GM18519 (cell line): ENCODE results near the gene BTN3A1.
"Not testable (repeated sequence)": the region's sequence is repeated elsewhere in the genome, so short reads cannot be mapped to it uniquely, and the experiment has no call there.

Experiments used
- ATAC-seq: cut with Tn5 transposase; IDR thresholded peaks from one replicate; pipeline ENCODE4 v1.9.1; 2021; ENCODE audit warnings: mild to moderate bottlenecking, moderate library complexity; ENCODE audit not compliant: unreplicated experiment, low FRiP score

The BTN3A1 gene

DNA sequence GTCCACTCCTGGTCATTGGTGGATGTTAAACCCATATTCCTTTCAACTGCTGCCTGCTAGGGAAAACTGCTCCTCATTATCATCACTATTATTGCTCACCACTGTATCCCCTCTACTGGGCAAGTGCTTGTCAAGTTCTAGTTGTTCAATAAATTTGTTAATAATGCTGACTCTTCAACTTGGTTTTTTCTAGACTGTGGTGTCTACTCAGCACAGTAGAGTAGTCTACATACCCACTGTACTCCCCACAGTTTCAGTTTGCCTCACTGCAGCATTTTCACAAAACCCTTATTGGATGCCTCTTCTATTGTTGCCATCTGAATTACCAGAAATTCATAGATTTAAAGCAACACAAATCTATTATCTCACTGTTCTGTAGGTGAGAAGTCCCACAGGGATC lies 23.9 kb upstream of the BTN3A1 start:
- ATAC-seq: not testable (repeated sequence)

DNA sequence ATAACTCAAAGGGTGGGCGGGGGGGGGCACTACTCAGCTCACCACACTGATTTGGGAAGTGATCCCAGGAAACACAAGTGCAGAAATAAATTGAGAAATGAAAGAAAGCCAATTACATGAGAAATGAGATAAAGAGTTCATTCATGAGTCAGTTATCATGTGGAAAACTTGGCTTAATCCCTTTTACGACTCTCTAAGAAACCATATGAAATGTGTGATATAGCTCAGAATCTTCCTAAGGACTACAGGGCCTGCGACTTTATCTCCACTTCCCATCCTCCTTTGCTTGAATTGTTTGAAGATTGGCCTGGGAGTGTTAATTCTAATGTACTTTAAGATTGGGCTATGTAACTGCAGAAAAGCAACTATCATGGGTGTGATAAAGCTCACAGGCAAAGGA lies 22.8 kb upstream of the BTN3A1 start:
- ATAC-seq: no peak

DNA sequence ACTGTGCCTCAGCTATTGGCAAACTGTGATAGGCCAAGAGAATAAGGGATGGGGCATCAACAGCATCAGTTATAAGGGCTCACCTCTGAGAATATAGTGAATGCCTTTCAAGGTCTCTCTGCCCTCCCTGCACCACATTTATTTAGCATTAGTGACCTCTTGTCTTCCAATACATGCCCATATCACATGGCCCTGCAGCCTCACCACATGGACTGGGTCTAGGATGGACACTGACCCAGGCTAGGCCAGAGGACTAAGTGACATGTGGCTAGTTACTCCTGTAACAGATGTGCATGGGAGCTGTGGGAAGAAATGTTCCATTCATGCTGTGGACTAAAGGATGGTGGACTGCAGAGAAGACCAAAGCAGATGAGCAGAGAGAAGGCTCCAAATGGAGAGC lies 22.3 kb upstream of the BTN3A1 start:
- ATAC-seq: no peak

DNA sequence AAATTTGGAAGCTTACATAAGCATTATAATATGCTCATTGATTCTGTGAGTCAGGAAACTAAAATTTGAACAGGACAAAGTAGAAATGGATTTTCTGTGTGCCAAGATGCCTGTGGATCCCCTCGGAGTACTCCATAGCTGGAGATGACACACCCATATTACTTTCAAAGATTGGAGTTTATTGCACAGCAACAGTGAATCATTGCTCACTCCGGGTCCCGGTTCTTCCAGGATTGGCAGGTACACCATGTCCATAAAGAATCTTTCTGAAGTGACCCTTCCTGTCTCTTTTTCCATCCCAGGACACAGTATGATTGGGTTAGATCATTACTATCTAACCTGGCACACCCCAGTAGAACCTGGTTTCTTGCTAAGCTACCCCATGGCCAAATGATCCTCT lies 21.8 kb upstream of the BTN3A1 start:
- ATAC-seq: no peak

DNA sequence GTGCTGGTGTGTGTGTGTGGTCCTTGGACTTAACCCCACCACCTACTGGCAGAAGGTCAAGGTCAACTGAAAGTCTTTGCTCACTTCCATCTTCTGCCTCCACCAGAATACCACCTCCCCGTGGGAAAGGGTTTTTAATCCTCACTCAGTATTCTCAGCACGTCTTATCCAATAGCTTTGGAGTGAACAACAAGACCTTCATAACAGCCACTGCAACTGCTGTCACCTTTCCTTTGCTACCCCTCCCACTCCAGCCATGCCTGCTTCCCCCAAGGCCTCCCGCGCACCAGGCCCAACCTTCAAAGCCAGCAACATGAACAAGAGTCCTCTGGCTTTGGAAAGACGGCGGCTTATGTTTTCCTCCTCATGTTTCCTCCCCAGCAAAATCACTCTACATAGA lies 20.0 kb upstream of the BTN3A1 start:
- ATAC-seq: no peak

DNA sequence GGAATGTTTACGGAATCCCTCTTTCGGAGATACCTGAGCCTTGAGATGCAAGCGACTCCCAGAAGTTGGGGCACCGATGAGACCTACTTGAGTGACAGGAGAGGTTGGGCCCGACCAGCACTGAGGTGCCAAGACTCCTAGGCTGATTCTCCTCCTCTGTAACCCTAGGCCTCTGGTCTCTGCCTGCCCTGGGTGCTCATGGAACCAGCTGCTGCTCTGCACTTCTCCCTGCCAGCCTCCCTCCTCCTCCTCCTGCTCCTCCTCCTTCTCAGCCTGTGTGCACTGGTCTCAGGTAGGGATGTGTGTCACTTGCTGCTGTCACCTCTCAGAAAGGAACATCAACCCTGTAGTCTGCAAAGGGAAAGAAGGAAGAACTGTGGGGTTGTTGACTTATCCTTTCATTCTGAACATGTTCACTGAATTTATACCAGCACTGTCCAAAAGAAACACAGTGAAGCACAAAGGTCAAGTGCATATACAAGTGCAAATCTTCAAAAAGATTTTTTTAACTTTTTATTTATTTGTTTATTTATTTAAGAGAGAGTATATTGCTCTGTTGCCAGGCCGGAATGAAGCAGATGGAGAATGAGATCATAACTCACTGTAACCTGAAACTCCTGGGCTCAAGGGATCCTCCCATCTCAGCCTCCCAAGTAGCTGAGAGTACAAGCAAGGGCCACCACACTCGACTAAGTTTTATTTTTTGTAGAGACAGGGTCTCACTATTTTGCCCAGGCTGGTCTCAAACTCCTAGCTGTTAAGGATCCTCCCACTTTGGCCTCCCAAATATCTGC lies 18.3 kb upstream of the BTN3A1 start:
- ATAC-seq: no peak

DNA sequence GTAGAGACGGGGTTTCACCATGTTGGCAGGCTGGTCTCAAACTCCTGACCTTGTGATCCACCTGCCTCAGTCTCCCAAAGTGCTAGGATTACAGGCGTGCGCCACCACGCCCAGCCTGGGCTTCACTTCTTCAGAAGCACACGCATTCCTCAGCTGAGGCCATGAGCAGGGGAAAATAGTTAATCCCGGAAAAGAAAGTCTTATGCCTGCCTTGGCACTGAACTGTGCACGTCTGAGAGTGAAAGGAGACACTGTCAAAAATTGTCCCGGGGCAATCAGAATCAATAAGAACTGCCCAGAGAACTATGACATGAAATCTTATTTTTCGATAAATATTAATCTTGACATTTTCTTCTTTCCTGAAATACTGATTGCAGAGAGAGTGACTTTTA lies 16.3 kb upstream of the BTN3A1 start:
- ATAC-seq: no peak

DNA sequence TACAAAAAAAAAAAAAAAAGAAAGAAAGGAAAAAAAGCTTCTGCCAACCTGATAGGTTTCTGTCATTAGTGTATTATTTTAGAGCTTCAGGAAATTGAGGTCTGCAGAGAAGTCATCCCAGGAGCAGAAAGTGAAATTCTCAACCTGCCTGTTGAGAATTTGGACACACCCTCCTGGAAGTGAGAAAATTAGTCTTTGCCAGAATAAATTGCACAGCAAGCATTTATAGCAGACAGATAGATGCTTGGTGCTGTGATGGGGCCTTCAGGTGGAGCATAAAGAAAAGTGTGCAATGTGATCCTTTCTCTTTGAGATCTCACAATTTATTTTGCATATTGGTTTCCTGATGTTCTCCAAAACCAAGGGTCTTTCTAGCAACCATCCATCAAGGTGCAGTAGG lies 14.5 kb upstream of the BTN3A1 start:
- ATAC-seq: no peak

DNA sequence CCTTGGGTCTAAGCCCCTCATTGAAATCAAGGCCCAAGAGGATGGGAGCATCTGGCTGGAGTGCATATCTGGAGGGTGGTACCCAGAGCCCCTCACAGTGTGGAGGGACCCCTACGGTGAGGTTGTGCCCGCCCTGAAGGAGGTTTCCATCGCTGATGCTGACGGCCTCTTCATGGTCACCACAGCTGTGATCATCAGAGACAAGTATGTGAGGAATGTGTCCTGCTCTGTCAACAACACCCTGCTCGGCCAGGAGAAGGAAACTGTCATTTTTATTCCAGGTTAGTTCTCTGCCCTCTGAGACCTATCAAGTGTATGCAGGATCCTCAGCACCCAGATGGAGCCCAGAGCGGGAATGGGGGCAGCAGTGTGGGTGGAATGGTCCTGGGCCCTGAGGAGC lies 14.1 kb upstream of the BTN3A1 start:
- no peak for ATAC-seq

DNA sequence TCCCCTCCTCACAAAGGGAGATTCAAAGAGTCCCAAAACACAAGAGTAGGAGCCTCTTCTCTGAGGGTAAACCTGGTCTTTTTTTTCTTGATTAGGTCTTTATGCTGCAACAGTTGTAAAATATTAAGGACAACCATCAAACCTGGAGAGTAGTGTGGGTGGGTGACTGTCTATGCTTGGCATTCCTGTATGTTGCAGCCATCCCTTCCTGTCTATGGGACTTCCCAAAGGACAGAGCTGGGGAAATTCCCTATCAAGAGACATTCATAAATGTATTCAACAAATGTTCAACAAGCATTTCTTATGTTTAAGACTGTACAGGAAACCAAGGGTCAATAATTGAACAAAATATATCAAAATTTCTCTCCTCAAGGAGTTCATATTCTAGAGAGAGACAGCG lies 13.6 kb upstream of the BTN3A1 start:
- ATAC-seq: no peak

DNA sequence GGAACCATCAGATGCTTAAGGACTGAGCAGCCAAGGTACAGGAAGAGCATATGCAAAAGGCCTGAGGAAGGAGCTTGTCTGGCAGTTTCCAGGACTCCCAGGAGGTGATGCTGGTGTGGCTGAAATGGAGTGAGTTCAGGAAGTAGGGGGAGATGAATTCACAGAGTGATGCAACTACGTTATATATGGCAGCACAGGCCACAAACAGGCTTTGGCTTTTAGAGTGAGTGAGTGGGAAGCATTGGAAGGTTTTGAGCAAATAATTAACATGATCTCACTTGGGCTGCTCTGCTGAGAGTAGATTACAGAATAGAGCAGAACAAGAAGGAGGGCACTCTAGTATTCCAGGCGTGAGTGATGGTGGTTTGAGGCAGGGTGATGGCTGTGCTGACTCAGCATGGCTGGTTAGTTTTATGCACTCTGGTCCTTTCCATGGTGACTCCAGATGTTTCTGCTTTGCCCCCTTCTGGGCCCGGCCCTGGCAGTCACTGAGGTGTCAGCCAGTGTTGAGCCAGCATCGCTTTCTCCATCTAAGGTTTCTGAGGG lies 12.7 kb upstream of the BTN3A1 start:
- no peak for ATAC-seq

DNA sequence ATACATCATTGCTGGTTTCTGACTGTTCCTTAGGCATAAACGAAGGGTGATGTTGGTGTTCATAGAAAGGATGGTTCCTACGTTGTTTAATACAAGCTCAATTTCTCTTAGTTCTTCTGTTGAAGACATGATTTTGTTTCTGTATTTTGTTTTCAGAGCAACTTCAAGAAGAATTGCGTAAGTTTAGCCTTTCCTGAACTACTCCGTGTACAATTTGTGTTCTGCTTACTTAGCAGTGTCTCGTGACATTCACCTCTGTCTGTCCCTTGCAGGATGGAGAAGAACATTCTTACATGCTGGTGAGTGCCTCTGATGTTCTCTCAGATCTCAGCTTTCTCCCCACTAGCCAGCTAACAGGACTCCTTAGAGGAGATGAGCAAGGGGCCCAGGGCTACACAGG lies 11.5 kb upstream of the BTN3A1 start:
- ATAC-seq: no peak

DNA sequence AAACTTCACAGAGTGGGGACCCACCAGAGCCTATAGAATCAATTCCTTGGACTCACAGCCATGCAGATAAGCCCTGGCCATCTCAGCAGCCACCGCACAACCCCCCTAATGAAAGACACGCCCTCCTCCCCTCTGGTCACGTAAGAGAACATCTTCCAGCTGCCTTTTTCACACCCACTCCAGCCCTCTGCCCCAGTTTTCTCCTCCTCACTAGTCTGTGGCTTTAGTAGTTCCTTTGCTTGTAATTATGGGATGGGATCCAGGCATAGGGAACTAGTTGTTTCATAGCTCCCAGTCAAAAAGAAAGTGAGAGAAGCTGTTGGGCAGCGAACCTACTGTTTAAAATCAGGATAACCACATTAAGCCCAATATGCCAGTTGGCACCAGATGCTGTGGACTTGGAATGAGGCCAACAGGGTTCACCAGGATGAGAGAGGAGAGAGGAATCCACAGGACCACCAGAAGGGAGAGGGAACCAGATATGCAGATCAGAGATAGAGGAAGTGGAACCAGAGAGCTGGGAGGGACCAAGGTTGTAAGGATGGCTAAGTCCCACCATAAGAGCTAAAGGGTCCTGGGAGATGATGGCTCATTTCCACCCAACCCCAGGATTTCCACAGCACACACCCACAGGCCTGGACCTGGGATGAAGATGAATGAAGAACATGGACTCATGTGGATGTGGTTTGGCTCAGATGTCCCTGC lies 9.0 kb upstream of the BTN3A1 start:
- no peak for ATAC-seq

DNA sequence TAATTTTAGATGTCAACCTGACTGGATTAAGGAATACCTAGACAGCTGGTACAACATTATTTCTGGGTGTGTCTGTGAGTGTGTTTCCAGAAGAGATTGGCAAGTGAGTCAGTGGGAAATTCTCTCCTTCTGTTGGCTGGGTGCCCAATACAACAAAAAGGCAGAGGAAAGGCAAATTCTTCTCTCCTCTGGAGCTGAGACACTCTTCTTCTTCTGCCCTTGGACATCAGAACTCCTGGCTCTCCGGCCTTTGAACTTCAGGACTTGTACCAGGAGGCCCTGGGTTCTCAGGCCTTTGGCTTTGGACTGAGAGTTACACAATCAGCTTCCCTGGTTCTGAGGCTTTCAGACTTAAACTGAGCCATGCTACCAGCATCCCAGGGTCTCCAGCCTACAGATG lies 7.8 kb upstream of the BTN3A1 start:
- ATAC-seq: no peak

DNA sequence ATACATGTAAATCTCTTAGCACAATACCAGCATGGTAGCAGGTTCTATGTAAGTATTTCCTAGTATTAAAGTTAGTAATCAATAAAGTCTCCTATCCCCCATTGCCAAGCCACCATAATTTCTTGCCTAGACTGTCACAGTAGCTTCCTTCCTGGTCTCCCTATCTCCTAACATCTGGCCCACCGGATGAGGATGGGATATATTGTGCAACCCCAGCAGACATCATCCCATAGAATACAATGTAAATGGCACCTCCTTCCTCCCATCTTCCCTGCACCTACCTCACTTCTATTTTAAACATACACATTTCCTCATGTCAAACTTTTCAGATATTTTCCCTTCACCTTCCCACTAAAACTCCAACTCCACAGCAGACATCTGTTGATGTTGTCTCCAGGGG lies 3.5 kb upstream of the BTN3A1 start:
- no peak for ATAC-seq

DNA sequence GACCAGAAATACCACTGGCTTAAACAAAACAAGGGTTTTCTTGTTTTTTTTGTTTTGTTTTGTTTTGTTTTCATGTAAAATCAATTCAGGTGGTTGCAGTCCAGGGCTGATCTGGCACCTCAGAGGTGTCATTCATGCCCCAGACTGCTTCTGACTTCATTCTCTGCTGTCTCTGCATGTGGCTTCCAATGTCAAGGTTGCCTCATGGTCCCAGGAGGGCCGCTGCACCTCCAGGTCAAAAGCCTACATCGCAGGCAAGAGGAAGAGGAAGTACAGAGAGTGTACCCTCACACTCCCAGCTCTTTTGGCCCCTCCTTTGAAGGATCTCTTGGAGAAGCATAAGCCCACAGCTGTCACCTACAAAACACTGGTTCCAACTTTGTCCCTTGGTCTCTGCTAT lies 1.4 kb upstream of the BTN3A1 start:
- no peak for ATAC-seq

DNA sequence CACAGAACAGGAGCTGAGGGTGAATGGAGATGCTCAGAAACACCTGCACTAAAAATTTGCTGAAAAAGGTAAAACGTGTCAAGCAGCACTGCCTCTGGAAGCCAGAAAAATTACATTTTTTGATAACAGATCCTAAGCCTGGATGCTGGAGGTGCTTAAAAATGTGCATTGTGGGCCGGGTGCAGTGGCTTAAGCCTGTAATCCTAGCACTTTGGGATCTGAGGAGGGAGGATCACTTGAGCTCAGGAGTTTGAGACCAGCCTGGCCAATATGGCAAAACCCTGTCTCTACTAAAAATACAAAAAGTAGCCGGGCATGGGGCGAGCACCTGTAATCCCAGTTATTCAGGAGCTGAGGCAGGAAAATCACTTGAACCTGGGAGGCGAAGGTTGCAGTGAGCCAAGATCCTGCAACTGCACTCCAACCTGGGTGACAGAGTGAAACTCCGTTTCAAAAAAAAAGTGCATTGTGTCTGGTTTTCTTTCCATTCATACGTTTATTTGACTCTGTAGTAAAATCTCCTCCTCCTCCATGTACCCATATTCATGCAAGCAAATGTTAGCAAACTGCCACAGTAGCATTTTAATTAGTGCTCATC lies 587 bp upstream of the BTN3A1 start:
- peak; percentile 5 for ATAC-seq

DNA sequence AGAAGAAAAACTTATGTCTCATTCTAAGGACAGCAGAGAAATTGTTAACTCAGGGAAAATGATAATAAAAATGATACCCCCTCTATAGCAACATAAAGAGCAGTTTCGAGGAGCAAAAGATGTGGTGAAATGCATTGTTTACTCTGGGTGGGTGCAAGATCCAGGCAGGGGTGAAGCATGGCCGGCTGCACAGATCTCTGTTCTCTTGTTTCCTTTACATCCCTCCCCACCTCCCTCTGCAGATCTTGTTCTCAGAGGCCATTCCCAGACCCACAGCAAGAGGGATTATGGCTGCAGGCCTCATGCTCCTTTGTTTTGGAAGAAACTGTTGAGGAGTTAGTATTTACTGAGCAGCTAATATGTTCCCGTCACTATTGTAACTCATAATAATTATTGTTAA lies 1.8 kb downstream of the BTN3A1 start:
- no peak for ATAC-seq

DNA sequence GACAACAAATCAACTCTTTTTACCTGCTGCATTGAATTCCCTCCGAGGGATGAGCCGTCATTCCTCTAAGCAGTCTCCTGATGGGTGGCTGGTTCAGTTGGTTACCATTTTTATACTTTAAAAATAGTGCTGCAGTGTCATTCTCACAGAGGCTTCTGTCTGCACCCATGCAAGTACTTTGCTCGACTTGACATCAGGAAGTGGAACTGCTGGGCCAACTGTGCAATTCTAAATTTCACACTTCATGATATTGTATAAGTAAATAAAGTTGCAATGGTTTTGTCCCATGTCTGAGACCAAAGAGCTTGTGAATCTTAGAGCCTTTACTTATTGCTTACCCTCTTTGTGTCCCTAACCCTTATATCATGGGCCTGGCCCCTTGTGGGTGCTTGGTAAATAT lies 2.5 kb downstream of the BTN3A1 start:
- ATAC-seq: no peak

DNA sequence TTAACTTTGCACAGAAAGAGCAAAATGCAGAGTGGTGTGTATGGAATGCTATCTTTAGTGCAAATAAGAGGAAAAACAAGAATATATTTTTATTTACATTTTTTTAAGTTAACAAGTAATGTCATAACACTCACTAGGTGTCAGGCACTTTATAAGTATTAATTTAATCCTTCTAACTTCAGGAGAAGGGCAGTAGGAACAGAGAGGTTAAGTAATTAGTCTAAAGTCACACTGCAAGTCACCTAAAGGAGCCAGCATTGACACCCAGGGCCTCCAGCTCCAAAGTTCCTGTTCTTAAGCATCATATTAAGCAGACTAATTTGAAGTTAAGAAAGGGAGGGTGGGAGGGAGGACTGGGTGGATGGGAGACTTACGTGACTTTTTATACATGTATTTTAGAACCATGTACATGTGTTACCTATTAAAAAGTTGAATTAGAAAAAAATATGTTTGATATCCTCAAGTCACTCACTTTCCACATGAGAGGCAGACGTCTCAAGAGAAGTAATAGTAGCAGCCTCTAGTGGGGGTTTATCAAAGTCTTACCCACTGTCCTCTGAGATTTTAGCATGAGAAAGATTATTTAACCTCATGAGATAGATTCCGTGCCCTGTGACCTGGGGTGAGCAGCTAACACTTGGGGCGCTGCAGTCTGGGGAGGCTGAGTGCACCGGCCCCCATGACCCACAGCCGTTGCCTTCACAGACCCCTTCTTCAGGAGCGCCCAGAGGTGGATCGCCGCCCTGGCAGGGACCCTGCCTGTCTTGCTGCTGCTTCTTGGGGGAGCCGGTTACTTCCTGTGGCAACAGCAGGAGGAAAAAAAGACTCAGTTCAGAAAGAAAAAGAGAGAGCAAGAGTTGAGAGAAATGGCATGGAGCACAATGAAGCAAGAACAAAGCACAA lies 7.0 kb downstream of the BTN3A1 start:
- ATAC-seq: no peak

DNA sequence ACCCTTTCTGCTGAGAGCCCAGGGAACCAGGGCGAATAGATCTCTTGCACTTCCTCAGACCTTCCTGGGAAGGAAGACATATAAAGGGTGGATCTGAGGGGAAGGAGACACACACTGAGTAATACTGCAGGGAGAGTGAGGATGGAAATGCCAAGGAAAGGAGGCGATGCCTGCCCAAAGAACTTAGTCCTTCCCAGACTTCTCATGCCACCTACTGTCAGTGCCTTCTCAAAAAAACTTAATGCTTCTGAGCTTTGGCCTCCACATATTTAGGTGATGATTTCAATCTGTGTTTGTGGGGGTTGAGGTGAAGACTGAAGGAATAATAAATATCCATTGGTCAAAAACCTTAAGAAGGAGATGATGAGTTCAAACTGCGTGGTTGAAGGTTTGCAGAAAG lies 9.7 kb downstream of the BTN3A1 start:
- ATAC-seq: no peak
